ENCODE data around the gene RPL28.

DNA sequence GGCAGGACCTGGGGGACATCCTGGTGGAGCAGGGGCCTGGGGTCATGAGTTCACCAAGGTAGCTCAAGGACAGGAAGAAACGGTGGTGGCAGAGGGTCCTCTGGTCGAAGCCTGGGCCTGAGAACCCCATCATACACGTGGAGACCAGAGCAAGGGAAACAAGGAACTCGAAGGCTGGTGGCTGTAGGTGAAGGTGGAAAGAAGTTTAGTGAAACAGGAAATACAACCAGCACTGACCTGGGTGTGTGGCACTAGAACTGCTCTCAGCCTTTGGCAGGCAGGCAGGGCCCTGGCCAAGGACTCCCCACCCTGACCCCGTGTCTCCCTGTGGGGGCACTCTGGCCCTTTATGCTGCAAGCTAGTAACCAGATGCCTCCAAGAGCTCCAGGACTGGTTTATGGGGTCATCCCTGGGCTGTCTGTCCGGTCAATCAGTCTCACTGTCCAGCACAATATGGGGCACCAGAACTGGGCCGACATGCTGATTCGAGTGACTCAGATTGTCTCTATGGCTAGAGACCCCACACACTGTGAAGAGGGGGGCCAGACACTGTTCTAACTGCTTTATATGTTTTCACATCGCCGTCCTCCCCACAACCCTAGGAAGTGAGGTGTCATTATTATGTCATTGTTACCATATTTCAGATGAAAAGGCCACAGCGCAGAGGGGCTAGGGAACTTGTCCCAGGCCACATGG, 35.0 kb upstream of the RPL28 start:
- TF ChIP-seq, protein P1, sequence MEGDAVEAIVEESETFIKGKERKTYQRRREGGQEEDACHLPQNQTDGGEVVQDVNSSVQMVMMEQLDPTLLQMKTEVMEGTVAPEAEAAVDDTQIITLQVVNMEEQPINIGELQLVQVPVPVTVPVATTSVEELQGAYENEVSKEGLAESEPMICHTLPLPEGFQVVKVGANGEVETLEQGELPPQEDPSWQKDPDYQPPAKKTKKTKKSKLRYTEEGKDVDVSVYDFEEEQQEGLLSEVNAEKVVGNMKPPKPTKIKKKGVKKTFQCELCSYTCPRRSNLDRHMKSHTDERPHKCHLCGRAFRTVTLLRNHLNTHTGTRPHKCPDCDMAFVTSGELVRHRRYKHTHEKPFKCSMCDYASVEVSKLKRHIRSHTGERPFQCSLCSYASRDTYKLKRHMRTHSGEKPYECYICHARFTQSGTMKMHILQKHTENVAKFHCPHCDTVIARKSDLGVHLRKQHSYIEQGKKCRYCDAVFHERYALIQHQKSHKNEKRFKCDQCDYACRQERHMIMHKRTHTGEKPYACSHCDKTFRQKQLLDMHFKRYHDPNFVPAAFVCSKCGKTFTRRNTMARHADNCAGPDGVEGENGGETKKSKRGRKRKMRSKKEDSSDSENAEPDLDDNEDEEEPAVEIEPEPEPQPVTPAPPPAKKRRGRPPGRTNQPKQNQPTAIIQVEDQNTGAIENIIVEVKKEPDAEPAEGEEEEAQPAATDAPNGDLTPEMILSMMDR (IDR thresholded peaks at IDR 0.05; ENCODE audit: low read depth, low read length), result no peak
- no peak for TF ChIP-seq EZH2phosphoT487 (IDR thresholded peaks at IDR 0.05; ENCODE audit: low read depth)
